HG02970 (cell line): ENCODE data around the gene ACTL6A.
"Not testable (repeated sequence)": the region's sequence is repeated elsewhere in the genome, so short reads cannot be mapped to it uniquely, and the experiment has no call there.

ENCODE experiments used
- ATAC-seq: cut with Tn5 transposase; IDR thresholded peaks from one replicate; pipeline ENCODE4 v1.9.1; 2021; ENCODE audit warnings: mild to moderate bottlenecking, moderate library complexity, moderate number of reproducible peaks; ENCODE audit not compliant: unreplicated experiment, low FRiP score

ACTL6A gene

GRCh38 chr3:179562591-179563270 lies at the start of gene ACTL6A:
TSS of gene ACTL6A (plus strand) at chr3:179562926. CDS start at chr3:179563093, 167 bp downstream.
- peak; percentile 98 for ATAC-seq

GRCh38 chr3:179513862-179514261 lies 48.9 kb upstream of the ACTL6A start:
- no peak for ATAC-seq

- not testable (repeated sequence) for ATAC-seq
These were observed 46.1 kb upstream of the ACTL6A start for GRCh38 chr3:179516461-179517251.

GRCh38 chr3:179526482-179526881 lies 36.2 kb upstream of the ACTL6A start:
- no peak for ATAC-seq

- ATAC-seq, result no peak
These were observed 35.7 kb upstream of the ACTL6A start for GRCh38 chr3:179526989-179527391.

- no peak for ATAC-seq
These were observed 34.0 kb upstream of the ACTL6A start for GRCh38 chr3:179528772-179529171.

GRCh38 chr3:179531576-179531975 lies 31.1 kb upstream of the ACTL6A start:
- no peak for ATAC-seq

- no peak for ATAC-seq
These were observed 29.5 kb upstream of the ACTL6A start for GRCh38 chr3:179533274-179533673.

- ATAC-seq, result no peak
These were observed 26.5 kb upstream of the ACTL6A start for GRCh38 chr3:179536256-179536655.

GRCh38 chr3:179541094-179541493 lies 21.6 kb upstream of the ACTL6A start:
- no peak for ATAC-seq

- no peak for ATAC-seq
These were observed 21.1 kb upstream of the ACTL6A start for GRCh38 chr3:179541596-179541995.

- ATAC-seq, result no peak
These were observed 20.4 kb upstream of the ACTL6A start for GRCh38 chr3:179542375-179542774.

GRCh38 chr3:179544981-179545645 lies 17.6 kb upstream of the ACTL6A start:
- ATAC-seq, result no peak

GRCh38 chr3:179546814-179547241 lies 15.9 kb upstream of the ACTL6A start:
- no peak for ATAC-seq

GRCh38 chr3:179551349-179552105 lies 11.2 kb upstream of the ACTL6A start:
- ATAC-seq, result no peak

GRCh38 chr3:179558742-179559364 lies 3.9 kb upstream of the ACTL6A start:
- no peak for ATAC-seq

GRCh38 chr3:179560791-179561190 lies 1.9 kb upstream of the ACTL6A start:
- no peak for ATAC-seq

- ATAC-seq, result peak; percentile 43
These were observed 601 bp downstream of the ACTL6A start for GRCh38 chr3:179563271-179563783.

- ATAC-seq, result no peak
These were observed 2.8 kb downstream of the ACTL6A start for GRCh38 chr3:179565496-179565895.

- ATAC-seq, result no peak
These were observed 18.3 kb downstream of the ACTL6A start for GRCh38 chr3:179580992-179581391.
